WERI-Rb-1 (cell line): ENCODE measurements around the gene TMEM117.

ENCODE experiments used
- DNase-seq: peaks from one replicate; pipeline ENCODE4 v3.0.0-alpha.2; 2020
- H3K27ac ChIP-seq: fragments of 250-450 bp; sonication (Bioruptor Pico); 2 replicates; pipeline ENCODE4 v1.5.1; 2020; ENCODE audit warnings: mild to moderate bottlenecking, moderate library complexity
- H3K27me3 ChIP-seq: fragments of 250-450 bp; sonication (Bioruptor Pico); 2 replicates; pipeline ENCODE4 v1.5.1; 2021; ENCODE audit warnings: mild to moderate bottlenecking, low read depth, moderate library complexity; ENCODE audit not compliant: insufficient read depth, severe bottlenecking
- H3K36me3 ChIP-seq: fragments of 250-450 bp; sonication (Bioruptor Pico); 2 replicates; pipeline ENCODE4 v1.5.1; 2020; ENCODE audit warnings: mild to moderate bottlenecking, moderate library complexity
- H3K4me3 ChIP-seq: 2 replicates; pipeline ENCODE4 v1.5.1; 2011; ENCODE audit warnings: low read depth, mild to moderate bottlenecking, control low read depth, low read length
- H3K9me3 ChIP-seq: fragments of 250-450 bp; sonication (Bioruptor Pico); 2 replicates; pipeline ENCODE4 v1.5.1; 2021; ENCODE audit warnings: mild to moderate bottlenecking, moderate library complexity; ENCODE audit not compliant: severe bottlenecking
- CTCF ChIP-seq: IDR thresholded peaks from 2 replicates; pipeline ENCODE4 v1.5.1; 2011; ENCODE audit warnings: low read depth, mild to moderate bottlenecking, control low read depth, inconsistent platforms, low read length

Gene TMEM117

GRCh38 chr12:44227616-44228015 lies 391.7 kb downstream of the TMEM117 start:
- DNase-seq = no peak
- H3K27me3 ChIP-seq = no peaks in the 10 kb centered on the region

GRCh38 chr12:44229846-44230245 lies 394.0 kb downstream of the TMEM117 start:
- no peaks in the 10 kb centered on the region for H3K9me3 ChIP-seq
- no peaks in the 10 kb centered on the region for H3K36me3 ChIP-seq
- DNase-seq = no peak
- H3K4me3 ChIP-seq = no peak overlapping the region
- H3K27ac ChIP-seq = no peak overlapping the region
- H3K27me3 ChIP-seq = no peaks in the 10 kb centered on the region
- TF ChIP-seq CTCF = no peak

More at GRCh38 chr12:44227616-44228015, 391.7 kb downstream of the TMEM117 start:
- no peak for TF ChIP-seq CTCF
- no peak overlapping the region for H3K27ac ChIP-seq
- no peaks in the 10 kb centered on the region for H3K9me3 ChIP-seq
- H3K4me3 ChIP-seq = no peak overlapping the region
- H3K36me3 ChIP-seq = no peaks in the 10 kb centered on the region

- Histone ChIP-seq H3K36me3 (no peaks in the 10 kb centered on the region), H3K9me3 (no peaks in the 10 kb centered on the region), H3K27ac (no peak overlapping the region), H3K4me3 (no peak overlapping the region), H3K27me3 (no peaks in the 10 kb centered on the region)
- no peak for TF ChIP-seq CTCF
- no peak for DNase-seq
Measured at GRCh38 chr12:44235674-44236073, 399.8 kb downstream of the TMEM117 start.

GRCh38 chr12:44240186-44240585 lies 404.3 kb downstream of the TMEM117 start:
- Histone ChIP-seq H3K27me3 (no peaks in the 10 kb centered on the region), H3K27ac (no peak overlapping the region), H3K4me3 (no peak overlapping the region), H3K9me3 (no peaks in the 10 kb centered on the region), H3K36me3 (no peaks in the 10 kb centered on the region)
- no peak for DNase-seq
- TF ChIP-seq CTCF = no peak

- no peaks in the 10 kb centered on the region for H3K9me3 ChIP-seq
- no peak overlapping the region for H3K27ac ChIP-seq
- H3K36me3 ChIP-seq = no peaks in the 10 kb centered on the region
- no peaks in the 10 kb centered on the region for H3K27me3 ChIP-seq
- H3K4me3 ChIP-seq = no peak overlapping the region
- no peak for DNase-seq
- no peak for TF ChIP-seq CTCF
Measured at GRCh38 chr12:44245932-44246331, 410.1 kb downstream of the TMEM117 start.

- no peak overlapping the region for H3K27ac ChIP-seq
- H3K27me3 ChIP-seq = no peaks in the 10 kb centered on the region
- TF ChIP-seq CTCF = no peak
- no peaks in the 10 kb centered on the region for H3K9me3 ChIP-seq
- H3K36me3 ChIP-seq = no peaks in the 10 kb centered on the region
- DNase-seq = no peak
- no peak overlapping the region for H3K4me3 ChIP-seq
Measured at GRCh38 chr12:44246482-44247105, 410.7 kb downstream of the TMEM117 start.
